Measurements from ENCODE around the gene SPPL2A. TPM values are rescaled to one million over a fixed set of nuclear protein-coding genes. Genes with fewer than 3 reads are reported as not detected.

The SPPL2A gene
- total and polyA plus RNA-seq, 2 of the 13 experiments (the other 11 are each of a cell fraction or from before 2014, with no cell fraction given): 80.5 to 105 TPM

DNA sequence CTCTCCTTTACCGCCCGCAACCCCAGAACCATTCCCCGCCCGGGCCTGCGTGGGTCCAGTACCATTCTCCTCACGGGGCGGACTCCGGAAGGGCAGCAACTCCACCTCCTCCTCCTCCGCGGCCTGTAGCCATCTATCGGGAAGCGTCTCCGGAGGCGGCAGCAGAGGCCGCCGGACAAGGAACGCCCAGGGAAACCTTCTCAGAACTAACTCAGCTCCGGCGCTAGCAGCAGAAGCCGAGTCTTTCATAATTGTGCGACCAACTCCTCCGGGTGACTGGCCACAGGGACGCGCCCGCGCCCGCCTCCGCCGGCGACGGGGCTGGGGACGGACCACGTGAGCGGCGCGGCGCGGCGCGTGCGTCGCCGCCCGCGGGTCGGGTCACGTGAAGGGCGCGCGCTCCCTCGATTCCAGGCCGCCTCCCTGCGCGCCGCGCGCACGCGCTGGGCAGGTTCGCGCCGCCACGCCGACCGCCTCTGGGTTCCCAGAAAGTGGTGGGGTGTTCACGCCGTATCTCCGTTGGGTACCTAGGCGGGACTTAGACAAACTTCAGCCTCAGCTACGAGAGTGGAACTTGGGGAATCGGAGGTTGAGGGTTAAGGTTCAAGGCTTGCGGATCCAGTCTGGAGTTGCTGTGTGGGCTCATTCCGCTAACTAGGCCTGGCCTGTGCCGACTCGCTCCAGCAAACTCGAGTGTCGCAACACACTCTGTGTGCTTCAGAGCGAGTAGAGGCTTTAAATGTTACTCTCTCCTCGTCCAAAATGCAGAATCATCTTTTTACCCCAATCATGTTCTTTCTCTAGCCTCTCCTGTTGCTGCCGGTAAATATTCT lies 78.8 kb downstream of the SPPL2A start, which contains the start of gene TRPM7 (continued):
- TF ChIP-seq, protein P1, sequence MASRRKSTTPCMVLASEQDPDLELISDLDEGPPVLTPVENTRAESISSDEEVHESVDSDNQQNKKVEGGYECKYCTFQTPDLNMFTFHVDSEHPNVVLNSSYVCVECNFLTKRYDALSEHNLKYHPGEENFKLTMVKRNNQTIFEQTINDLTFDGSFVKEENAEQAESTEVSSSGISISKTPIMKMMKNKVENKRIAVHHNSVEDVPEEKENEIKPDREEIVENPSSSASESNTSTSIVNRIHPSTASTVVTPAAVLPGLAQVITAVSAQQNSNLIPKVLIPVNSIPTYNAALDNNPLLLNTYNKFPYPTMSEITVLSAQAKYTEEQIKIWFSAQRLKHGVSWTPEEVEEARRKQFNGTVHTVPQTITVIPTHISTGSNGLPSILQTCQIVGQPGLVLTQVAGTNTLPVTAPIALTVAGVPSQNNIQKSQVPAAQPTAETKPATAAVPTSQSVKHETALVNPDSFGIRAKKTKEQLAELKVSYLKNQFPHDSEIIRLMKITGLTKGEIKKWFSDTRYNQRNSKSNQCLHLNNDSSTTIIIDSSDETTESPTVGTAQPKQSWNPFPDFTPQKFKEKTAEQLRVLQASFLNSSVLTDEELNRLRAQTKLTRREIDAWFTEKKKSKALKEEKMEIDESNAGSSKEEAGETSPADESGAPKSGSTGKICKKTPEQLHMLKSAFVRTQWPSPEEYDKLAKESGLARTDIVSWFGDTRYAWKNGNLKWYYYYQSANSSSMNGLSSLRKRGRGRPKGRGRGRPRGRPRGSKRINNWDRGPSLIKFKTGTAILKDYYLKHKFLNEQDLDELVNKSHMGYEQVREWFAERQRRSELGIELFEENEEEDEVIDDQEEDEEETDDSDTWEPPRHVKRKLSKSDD (CRISPR knock-in tag; IDR thresholded peaks at IDR 0.05; ENCODE audit: low read depth): 0 out of 2 replicates have a peak, but pooled peaks have one; percentile 19
- TF ChIP-seq MXI1 (IDR thresholded peaks at IDR 0.05; ENCODE audit: borderline replicate concordance, low read depth, low read length) (peak; percentile 78; the same call in 2 of the 3 replicates), JUN (CRISPR knock-in tag; IDR thresholded peaks at IDR 0.05) (no peak), FOXO4 (CRISPR knock-in tag; conservative IDR thresholded peaks at IDR 0.05) (no peak), ZNF274 (CRISPR knock-in tag; IDR thresholded peaks at IDR 0.05) (peak; percentile 29; the same call in 1 of the 2 replicates), ELF3 (CRISPR knock-in tag; IDR thresholded peaks at IDR 0.05) (no peak), ZNF639 (CRISPR knock-in tag; conservative IDR thresholded peaks at IDR 0.05) (no peak; the same call in 1 of the 2 replicates), E2F5 (CRISPR knock-in tag; conservative IDR thresholded peaks at IDR 0.05) (peak; percentile 73; the same call in 1 of the 2 replicates), HIVEP1 (CRISPR knock-in tag; IDR thresholded peaks at IDR 0.05) (0 out of 2 replicates have a peak, but pooled peaks have one; percentile 10), SUZ12 (IDR thresholded peaks at IDR 0.05; ENCODE audit: low read depth, low read length) (no peak), HMGA1 (CRISPR knock-in tag; conservative IDR thresholded peaks at IDR 0.05) (no peak), HOXA3 (CRISPR knock-in tag; IDR thresholded peaks at IDR 0.05) (peak; percentile 89), ZNF350 (CRISPR knock-in tag; IDR thresholded peaks at IDR 0.05; ENCODE audit: borderline replicate concordance, low read depth) (peak; percentile 24; the same call in 1 of the 2 replicates), EEA1 (CRISPR knock-in tag; IDR thresholded peaks at IDR 0.05; ENCODE audit: borderline replicate concordance) (peak; percentile 81; the same call in 1 of the 2 replicates), NFE2L2 (IDR thresholded peaks at IDR 0.05; ENCODE audit: low read length) (no peak), TBP (CRISPR knock-in tag; IDR thresholded peaks at IDR 0.05) (no peak), MBNL3 (CRISPR knock-in tag; conservative IDR thresholded peaks at IDR 0.05) (no peak), ZSCAN29 (CRISPR knock-in tag; conservative IDR thresholded peaks at IDR 0.05) (peak; percentile 22; the same call in 1 of the 2 replicates)
- TF ChIP-seq, protein P2, sequence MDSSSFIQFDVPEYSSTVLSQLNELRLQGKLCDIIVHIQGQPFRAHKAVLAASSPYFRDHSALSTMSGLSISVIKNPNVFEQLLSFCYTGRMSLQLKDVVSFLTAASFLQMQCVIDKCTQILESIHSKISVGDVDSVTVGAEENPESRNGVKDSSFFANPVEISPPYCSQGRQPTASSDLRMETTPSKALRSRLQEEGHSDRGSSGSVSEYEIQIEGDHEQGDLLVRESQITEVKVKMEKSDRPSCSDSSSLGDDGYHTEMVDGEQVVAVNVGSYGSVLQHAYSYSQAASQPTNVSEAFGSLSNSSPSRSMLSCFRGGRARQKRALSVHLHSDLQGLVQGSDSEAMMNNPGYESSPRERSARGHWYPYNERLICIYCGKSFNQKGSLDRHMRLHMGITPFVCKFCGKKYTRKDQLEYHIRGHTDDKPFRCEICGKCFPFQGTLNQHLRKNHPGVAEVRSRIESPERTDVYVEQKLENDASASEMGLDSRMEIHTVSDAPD (CRISPR knock-in tag; IDR thresholded peaks at IDR 0.05): no peak
- TF ChIP-seq, protein P3, sequence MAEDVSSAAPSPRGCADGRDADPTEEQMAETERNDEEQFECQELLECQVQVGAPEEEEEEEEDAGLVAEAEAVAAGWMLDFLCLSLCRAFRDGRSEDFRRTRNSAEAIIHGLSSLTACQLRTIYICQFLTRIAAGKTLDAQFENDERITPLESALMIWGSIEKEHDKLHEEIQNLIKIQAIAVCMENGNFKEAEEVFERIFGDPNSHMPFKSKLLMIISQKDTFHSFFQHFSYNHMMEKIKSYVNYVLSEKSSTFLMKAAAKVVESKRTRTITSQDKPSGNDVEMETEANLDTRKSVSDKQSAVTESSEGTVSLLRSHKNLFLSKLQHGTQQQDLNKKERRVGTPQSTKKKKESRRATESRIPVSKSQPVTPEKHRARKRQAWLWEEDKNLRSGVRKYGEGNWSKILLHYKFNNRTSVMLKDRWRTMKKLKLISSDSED (CRISPR knock-in tag; IDR thresholded peaks at IDR 0.05): no peak

Data from HepG2 (cell line).